CD4-positive, alpha-beta T cell treated with Interleukin-2 at 100 ng/mL for 4 hours (primary cell): ENCODE measurements around the gene RNF123.

Experiments
- DNase-seq: peaks from one replicate; pipeline ENCODE4 v3.0.0-alpha.2; 2020; ENCODE audit warnings: low spot score

Gene RNF123

DNA sequence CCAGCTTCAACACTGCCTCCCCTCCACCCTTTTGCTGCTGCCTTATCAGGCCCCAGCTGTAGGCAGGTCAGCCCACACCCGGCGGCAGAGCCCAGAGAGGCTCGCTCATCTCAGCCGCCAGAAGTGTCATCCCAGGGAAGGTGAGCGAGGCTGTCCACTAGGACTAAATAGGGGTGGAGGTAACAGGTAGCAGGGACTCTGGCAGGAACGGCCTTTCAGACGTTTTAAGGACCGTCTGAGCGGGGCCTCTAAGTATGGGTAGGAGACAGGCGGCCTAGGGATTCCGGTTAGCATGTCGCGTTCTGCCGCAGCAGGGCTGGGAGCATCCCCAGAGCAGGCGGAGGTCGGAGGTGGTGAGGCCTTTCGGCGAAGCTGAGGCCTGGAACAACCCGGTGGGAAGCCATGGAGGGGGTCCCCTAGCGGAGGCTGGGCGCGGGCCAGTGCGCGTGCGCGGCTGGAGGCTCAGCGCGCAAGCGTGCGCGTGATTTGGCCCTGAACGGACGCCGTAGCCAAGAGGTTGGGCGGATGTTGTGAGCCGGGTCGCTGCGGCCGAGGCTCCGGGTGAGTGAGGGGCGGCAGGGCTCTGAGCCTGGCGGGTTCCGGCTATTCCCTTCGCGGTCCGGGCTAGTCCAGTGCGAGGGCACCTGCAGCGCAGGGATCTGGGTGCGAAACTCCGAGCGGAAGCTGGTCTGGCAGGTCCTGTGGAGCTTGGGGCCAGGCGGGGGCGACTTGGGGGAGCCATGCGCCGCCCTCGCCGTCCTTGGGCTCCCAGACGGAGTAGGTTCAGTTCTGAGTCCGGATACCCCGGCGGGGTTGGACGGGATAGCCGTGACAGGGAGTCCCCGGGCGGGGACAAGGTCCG lies at the start of gene RNF123, which contains the start of gene MST1:
Gene RNF123, plus strand, starts transcription at position 512 of the 862 bp plus-strand sequence. CDS start 1,609 bp downstream, outside the sequence.
Gene MST1, minus strand, starts transcription at position 429 of the 862 bp plus-strand sequence. CDS start 783 bp downstream, outside the sequence.
- DNase-seq = peak; percentile 93

DNA sequence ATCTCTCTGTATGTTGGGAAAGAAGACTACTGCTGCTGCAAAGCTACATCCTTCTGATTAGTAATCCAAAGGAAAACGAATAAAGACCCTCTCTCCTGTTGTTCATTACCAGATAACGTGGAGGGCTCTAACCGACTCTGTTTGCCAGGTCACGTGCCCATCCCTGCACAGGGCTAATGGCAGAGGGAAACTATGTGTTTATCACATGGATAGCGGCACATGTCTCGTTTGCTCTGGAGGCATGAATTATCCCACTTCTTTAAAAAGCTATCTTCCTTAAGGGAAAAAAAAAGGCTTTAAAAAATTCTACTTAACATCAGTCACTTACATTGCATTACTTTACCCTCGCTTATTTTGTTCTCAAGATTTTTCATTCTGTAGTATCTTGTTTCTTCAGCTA lies 48.1 kb upstream of the RNF123 start:
- DNase-seq = no peak

GRCh38 chr3:49641921-49642707 lies 47.2 kb upstream of the RNF123 start:
- no peak for DNase-seq

- DNase-seq = no peak
These were observed 46.6 kb upstream of the RNF123 start for GRCh38 chr3:49642708-49643145.

DNA sequence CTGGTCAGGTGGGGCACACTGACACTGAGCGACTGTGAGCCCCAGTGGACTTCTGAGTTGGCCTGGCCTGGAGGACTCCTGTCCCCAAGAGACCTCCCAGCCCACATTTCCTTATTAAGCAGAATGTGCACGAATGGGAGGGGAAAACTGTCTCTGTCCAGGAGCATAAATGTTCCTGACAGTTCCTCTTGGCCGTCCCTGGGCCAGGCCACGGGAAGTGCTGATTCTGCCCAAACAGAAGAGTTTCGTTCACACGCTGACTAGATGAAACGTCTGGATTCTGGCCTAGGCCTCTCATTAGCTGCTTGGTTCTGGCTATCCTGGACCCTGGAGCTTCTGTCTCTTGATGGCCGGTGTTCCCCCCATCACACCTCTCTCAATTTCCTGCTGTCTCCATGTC lies 44.7 kb upstream of the RNF123 start:
- DNase-seq = no peak

DNA sequence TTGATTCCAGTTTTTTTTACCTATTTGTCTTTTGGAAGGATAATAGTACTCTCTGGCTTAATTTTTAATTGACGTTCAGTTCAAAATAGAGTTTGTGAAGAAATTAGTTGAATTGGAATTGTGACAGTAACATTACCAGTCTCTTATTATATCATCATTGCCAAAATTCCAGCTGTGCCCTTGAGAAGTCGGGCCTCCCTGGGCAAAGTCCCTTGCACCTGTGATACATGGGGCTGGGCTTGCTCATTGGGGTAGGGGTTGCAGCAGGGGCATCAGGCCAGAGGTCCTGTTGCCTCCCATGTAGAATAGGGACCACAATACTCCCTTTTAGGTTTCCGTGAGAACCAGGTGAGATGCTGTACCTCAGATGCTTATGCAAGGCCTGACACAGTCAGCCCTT lies 43.1 kb upstream of the RNF123 start:
- no peak for DNase-seq

DNA sequence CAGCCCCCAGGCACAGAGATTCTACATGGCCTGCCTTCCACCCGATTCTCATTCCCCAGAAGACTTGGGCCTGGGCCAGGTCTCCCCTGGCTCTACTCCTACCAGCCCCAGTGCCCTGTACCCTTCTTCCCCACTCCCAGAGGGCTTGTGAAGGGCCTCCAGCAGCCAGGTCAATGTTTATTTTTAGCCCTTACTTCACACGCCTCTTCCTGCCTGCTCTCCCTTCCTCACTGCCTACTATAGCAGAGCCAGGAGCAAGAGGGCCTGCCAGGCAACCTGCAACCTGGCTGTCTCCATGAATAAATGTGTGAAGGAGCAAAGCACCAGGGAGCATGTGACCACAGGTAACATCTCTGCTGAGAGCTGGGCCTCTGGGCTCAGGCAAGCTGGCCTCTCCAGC lies 41.6 kb upstream of the RNF123 start:
- DNase-seq = no peak

GRCh38 chr3:49648354-49649019 lies 40.9 kb upstream of the RNF123 start:
- no peak for DNase-seq

DNA sequence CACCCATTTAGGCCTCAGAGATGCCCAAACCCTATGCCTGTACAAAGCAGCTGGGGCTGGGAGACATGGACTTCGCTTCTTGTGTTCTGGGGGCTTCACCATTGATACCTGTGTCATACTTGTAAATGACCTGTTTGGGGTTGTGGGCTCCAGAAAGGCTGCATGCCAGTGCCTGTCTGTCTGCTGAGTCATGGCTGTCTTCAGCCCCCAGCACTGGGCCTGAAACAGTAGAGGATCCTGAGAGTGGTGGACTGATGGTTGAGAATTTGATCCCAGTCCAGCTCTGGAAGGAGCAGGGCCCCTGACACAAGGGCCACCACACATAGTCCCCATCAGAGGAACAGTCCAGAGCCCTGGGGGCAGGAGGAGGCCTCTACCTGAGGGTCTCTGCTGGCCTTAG lies 39.8 kb upstream of the RNF123 start:
- no peak for DNase-seq

DNA sequence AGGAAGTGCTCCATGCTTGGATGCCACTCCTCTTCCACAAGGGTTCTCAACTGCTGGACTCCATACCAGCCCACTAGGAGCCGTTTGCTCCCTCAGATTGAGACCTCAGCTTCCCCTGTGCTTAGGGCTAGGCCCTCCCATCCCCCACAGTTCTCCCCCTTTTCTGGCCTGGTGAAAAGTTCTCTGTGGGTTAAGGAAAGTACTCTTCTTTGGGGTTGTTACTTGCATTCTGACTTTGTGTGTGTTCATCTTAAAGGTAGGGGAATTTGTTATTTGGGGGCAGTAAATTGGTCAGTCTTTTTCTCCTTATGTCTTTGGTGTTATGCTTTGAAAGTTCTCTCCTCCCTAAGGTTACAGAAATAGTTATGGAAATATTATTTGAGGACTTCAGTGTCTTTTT lies 39.2 kb upstream of the RNF123 start:
- no peak for DNase-seq

GRCh38 chr3:49650637-49651036 lies 38.7 kb upstream of the RNF123 start:
- DNase-seq = no peak

GRCh38 chr3:49652218-49652902 lies 37.0 kb upstream of the RNF123 start:
- no peak for DNase-seq

- DNase-seq = no peak
These were observed 36.4 kb upstream of the RNF123 start for GRCh38 chr3:49652903-49653415.

DNA sequence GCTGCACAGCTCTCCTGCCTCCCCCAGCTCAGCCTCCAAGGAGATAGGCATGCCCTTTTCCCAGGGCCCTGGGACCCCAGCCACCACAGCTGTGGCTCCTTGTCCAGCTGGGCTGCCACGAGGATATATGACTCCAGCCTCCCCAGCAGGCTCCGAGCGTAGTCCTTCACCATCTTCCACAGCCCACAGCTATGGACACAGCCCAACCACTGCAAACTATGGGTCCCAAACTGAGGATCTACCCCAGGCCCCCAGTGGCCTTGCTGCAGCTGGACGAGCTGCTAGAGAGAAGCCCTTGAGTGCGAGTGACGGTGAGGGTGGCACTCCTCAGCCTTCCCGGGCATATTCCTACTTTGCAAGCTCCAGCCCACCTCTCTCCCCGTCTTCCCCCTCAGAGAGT lies 35.7 kb upstream of the RNF123 start:
- DNase-seq = no peak

DNA sequence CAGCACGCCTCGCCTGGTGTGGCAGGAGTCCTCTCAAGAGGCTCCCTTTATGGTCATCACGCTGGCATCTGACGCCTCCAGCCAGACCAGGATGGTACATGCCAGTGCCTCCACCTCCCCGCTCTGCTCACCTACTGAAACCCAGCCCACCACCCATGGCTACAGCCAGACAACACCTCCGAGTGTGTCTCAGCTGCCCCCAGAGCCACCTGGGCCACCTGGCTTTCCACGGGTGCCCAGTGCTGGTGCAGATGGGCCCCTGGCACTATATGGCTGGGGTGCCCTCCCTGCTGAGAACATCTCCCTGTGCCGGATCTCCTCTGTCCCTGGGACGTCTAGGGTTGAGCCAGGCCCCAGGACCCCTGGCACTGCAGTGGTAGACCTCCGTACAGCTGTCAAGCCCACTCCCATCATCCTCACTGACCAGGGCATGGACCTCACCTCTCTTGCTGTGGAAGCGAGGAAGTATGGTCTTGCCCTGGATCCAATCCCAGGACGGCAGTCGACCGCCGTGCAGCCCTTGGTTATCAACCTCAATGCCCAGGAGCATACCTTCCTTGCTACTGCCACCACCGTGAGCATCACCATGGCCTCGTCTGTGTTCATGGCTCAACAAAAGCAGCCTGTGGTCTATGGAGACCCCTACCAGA lies 35.1 kb upstream of the RNF123 start:
- DNase-seq = no peak

DNA sequence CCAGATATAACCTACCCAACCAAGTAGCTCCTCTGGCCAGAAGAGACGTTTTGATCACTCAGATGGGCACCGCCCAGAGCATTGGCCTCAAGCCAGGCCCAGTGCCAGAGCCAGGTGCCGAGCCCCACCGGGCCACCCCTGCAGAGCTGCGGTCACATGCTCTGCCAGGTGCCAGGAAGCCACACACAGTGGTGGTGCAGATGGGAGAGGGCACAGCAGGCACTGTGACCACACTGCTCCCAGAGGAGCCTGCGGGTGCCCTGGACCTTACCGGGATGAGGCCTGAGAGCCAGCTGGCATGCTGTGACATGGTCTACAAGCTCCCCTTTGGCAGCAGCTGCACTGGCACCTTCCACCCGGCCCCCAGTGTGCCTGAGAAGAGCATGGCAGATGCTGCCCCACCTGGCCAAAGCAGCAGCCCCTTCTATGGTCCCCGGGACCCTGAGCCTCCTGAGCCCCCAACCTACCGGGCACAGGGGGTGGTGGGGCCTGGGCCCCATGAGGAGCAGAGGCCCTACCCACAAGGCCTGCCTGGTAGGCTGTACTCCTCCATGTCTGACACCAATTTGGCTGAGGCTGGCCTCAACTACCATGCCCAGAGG lies 34.3 kb upstream of the RNF123 start:
- DNase-seq = no peak

- DNase-seq = no peak
These were observed 33.5 kb upstream of the RNF123 start for GRCh38 chr3:49655731-49656285.

- no peak for DNase-seq
These were observed 32.7 kb upstream of the RNF123 start for GRCh38 chr3:49656541-49657112.

DNA sequence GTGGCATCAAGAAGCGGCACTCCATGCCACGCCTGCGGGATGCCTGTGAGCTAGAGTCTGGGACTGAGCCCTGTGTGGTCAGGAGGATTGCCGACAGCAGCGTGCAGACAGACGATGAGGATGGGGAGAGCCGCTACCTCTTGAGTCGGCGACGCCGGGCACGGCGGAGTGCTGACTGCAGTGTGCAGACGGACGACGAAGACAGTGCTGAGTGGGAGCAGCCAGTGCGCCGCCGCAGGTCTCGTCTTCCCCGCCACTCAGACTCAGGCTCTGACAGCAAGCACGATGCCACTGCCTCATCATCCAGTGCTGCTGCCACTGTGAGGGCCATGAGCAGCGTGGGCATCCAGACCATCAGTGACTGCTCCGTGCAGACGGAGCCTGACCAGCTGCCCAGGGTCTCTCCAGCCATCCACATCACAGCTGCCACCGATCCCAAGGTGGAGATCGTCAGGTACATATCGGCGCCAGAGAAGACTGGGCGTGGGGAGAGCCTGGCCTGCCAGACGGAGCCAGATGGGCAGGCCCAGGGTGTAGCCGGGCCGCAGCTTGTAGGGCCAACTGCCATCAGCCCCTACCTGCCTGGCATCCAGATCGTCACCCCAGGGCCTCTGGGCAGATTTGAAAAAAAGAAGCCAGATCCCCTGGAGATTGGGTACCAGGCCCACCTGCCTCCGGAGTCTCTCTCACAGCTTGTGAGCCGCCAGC lies 32.0 kb upstream of the RNF123 start:
- DNase-seq = no peak
